ENCODE results near the gene ANKUB1. TPM values are rescaled to one million over a fixed set of nuclear protein-coding genes. Genes with fewer than 3 reads are reported as not detected.

The ANKUB1 gene
- total and polyA plus RNA-seq, 7 donors, result 2.9 TPM; not detected in 6

GRCh38 chr3:149781211-149781610 is 11.1 kb downstream of the ANKUB1 start:
- WGBS, 3 donors, result 73 to 80% (median 79%) methylated on average over 4 of the region's 4 CpGs
- H3K27ac ChIP-seq, result no peak overlapping the region
- intact Hi-C loops (cut with DNase I), result no loop called here
- DNase-seq, result no peak
- ATAC-seq, result no peak
- TF ChIP-seq CTCF (IDR thresholded peaks at IDR 0.05), result no peak
- H3K4me1 ChIP-seq, result no peaks in the 10 kb centered on the region
- no peaks in the 10 kb centered on the region for H3K36me3 ChIP-seq (ENCODE audit: insufficient read depth in 1 of 2, low read depth in 1 of 2)
- H3K27me3 ChIP-seq (ENCODE audit: insufficient read depth in 3 of 3, low read length in 2 of 3), result no peaks in the 10 kb centered on the region
- H3K4me3 ChIP-seq, result no peak overlapping the region
- H3K9me3 ChIP-seq, result no peaks in the 10 kb centered on the region

DNA sequence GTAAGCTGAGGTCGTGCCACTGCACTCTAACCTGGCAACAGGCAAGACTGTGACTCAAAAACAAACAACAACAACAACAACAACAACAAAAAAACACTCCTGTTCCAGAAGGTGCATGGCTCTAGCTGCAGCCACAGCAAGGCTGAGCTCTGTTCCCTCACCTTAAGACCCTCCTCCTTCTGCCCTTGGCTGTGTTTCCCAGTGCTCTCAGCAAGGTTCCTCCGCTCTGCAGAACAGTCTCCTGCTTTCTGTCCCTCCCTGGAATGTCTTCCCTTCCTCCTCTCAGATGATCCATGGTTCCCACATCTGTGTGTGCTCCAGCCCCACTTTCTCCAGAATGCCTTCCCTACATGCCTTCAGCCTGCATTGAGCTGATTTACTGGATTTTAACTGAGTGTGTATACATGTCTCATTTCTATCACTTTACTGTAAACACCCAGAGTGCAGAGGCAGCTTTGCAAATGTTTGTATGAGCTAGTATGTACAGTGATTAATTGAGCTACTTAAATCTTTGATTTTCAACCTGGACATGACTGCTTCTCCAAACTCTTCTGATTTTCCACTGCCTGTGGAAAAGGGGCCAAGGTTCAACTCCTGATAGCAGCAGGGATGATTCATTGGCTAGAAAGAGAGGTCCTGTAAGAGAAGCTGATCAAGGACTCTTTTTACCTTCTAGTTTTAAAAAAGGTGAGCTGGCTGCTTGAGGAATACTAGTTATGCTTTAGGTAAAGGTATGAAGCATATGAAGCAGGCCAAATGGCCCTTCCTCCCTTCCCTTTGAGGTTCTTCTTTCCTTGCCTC is 14.7 kb downstream of the ANKUB1 start:
- DNase-seq, result no peak
- no peaks in the 10 kb centered on the region for H3K9me3 ChIP-seq
- H3K36me3 ChIP-seq (ENCODE audit: insufficient read depth in 1 of 2, low read depth in 1 of 2), result no peaks in the 10 kb centered on the region
- intact Hi-C loops (cut with DNase I), result no loop called here
- WGBS, 3 donors, result 64 to 83% (median 83%) methylated on average over 2 of the region's 2 CpGs
- H3K4me1 ChIP-seq, result no peaks in the 10 kb centered on the region
- H3K27ac ChIP-seq, result no peak overlapping the region
- H3K4me3 ChIP-seq, result no peak overlapping the region
- H3K27me3 ChIP-seq (ENCODE audit: insufficient read depth in 3 of 3, low read length in 2 of 3), result no peaks in the 10 kb centered on the region
- TF ChIP-seq CTCF (IDR thresholded peaks at IDR 0.05), result no peak
- no peak for ATAC-seq

DNA sequence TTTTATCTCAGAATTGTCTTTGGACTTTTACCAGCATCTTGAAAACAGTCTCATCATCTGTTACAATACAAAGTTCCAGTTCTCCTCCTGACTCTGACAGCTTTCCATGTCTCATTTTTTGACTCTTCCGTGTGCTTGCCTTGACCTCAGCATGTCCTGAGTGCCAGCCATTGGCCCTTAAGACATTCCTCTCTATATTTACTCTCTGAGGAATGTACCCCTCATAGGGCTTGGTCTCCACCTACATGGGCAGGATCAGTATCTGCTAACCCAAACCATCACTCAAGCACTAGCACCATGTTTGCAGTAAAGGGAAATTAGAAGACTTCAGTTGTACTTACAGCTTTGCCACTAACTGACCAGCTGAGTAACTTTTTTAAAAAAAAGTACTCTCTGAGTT is 16.2 kb downstream of the ANKUB1 start:
- intact Hi-C loops (cut with DNase I), result no loop called here
- 46 to 53% (median 53%) methylated on average over 1 of the region's 1 CpG for WGBS, 3 donors
- Histone ChIP-seq H3K27ac (no peak overlapping the region), H3K9me3 (no peaks in the 10 kb centered on the region), H3K4me3 (no peak overlapping the region), H3K4me1 (no peaks in the 10 kb centered on the region), H3K27me3 (ENCODE audit: insufficient read depth in 3 of 3, low read length in 2 of 3) (no peaks in the 10 kb centered on the region), H3K36me3 (ENCODE audit: insufficient read depth in 1 of 2, low read depth in 1 of 2) (no peaks in the 10 kb centered on the region)
- ATAC-seq (no peak), DNase-seq (no peak)
- no peak for TF ChIP-seq CTCF (IDR thresholded peaks at IDR 0.05)

- H3K4me1 ChIP-seq, result no peaks in the 10 kb centered on the region
- H3K36me3 ChIP-seq (ENCODE audit: insufficient read depth in 1 of 2, low read depth in 1 of 2), result no peaks in the 10 kb centered on the region
- no peak for TF ChIP-seq CTCF (IDR thresholded peaks at IDR 0.05)
- DNase-seq (no peak), ATAC-seq (no peak)
- no peaks in the 10 kb centered on the region for H3K9me3 ChIP-seq
- no peak overlapping the region for H3K27ac ChIP-seq
- peaks cover 0 to 3% (median 0%) of the 10 kb centered on the region in 3 donors for H3K27me3 ChIP-seq (ENCODE audit: insufficient read depth in 3 of 3, low read length in 2 of 3)
- 86 to 93% (median 91%) methylated on average over 2 of the region's 2 CpGs for WGBS, 3 donors
- intact Hi-C loops (cut with DNase I), result loop anchor here in 1 of 2 donors (5.0 kb wide), 2 partner anchors 246 to 276 kb away; no protein-coding TSS in a partner anchor
- H3K4me3 ChIP-seq, result no peak overlapping the region
Measured at GRCh38 chr3:149772861-149773260, 19.5 kb downstream of the ANKUB1 start.
